ENCODE data around the gene CCDC146. TPM values are rescaled to one million over a fixed set of nuclear protein-coding genes. Genes with fewer than 3 reads are reported as not detected.

Gene CCDC146
- total and polyA plus RNA-seq, 2 experiments from 2014 or later, result 5.9 to 13.6 TPM

DNA sequence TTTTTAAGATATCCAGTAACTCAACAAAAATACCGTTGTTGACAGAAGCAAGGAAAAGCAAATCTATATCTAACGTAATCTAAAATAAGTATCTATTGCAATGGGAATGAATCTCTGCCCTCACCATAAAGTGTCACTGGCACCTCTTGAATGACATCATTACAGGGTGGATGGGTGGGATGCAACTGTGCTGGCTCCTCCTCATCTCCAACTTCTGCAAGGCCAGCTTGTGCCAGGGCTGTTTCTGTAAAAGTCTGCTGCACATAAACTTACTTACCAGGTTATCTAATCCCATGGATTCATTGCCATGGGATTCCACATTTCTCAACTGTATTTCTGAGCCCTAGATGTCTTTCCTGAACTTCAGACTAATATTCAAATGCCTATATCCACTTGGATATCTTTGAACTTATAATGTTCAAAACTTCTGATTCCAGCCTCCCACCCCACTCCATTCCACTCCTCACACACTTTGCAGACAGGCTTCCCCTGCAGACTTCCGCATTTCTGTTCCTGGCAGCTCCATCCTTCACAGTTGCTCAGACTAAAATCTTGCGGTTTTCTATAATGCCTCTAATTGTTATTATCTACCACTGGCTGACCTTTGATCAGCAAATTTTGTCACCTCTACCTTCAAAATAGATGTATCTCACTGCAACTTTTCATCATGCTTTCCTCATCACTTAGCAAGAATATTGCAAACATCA is 66.5 kb downstream of the CCDC146 start:
- DNase-seq (ENCODE audit: low read depth in 1 of 2, low spot score in 1 of 2), result no peak
- Histone ChIP-seq H3K4me3 (no peak overlapping the region), H3K4me1 (ENCODE audit: low read depth) (no peaks in the 10 kb centered on the region), H3K9me3 (ENCODE audit: low read depth) (no peaks in the 10 kb centered on the region), H3K36me3 (no peaks in the 10 kb centered on the region), H3K27ac (no peak overlapping the region), H3K27me3 (no peaks in the 10 kb centered on the region)
- TF ChIP-seq, protein P1, sequence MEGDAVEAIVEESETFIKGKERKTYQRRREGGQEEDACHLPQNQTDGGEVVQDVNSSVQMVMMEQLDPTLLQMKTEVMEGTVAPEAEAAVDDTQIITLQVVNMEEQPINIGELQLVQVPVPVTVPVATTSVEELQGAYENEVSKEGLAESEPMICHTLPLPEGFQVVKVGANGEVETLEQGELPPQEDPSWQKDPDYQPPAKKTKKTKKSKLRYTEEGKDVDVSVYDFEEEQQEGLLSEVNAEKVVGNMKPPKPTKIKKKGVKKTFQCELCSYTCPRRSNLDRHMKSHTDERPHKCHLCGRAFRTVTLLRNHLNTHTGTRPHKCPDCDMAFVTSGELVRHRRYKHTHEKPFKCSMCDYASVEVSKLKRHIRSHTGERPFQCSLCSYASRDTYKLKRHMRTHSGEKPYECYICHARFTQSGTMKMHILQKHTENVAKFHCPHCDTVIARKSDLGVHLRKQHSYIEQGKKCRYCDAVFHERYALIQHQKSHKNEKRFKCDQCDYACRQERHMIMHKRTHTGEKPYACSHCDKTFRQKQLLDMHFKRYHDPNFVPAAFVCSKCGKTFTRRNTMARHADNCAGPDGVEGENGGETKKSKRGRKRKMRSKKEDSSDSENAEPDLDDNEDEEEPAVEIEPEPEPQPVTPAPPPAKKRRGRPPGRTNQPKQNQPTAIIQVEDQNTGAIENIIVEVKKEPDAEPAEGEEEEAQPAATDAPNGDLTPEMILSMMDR (IDR thresholded peaks at IDR 0.05; ENCODE audit: low read depth, low read length), result no peak

DNA sequence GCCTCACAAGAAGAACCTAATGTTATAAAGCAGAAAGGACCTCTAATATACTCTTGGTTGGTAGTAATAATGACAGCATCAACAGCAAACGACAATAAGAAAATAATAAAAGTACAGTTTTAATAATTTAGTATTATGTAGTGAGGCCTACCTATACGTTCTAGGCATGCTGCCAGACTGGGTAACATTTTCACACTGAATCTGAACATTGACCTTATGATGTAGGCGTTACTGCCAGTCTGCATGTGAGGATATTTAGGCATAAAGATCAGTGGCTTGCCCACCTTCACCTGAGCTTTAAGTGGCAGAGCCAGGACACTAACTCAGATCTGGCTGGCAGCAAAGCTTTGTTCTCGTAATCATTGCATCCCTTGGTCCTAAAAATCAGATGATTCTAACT is 74.7 kb downstream of the CCDC146 start:
- no peak for DNase-seq (ENCODE audit: low read depth in 1 of 2, low spot score in 1 of 2)
- H3K4me1 ChIP-seq (ENCODE audit: low read depth), result no peaks in the 10 kb centered on the region
- H3K4me3 ChIP-seq, result no peak overlapping the region
- TF ChIP-seq, protein P1 (IDR thresholded peaks at IDR 0.05; ENCODE audit: low read depth, low read length), result no peak
- H3K9me3 ChIP-seq (ENCODE audit: low read depth), result no peaks in the 10 kb centered on the region
- H3K27me3 ChIP-seq, result no peaks in the 10 kb centered on the region
- no peak overlapping the region for H3K27ac ChIP-seq
- no peaks in the 10 kb centered on the region for H3K36me3 ChIP-seq

DNA sequence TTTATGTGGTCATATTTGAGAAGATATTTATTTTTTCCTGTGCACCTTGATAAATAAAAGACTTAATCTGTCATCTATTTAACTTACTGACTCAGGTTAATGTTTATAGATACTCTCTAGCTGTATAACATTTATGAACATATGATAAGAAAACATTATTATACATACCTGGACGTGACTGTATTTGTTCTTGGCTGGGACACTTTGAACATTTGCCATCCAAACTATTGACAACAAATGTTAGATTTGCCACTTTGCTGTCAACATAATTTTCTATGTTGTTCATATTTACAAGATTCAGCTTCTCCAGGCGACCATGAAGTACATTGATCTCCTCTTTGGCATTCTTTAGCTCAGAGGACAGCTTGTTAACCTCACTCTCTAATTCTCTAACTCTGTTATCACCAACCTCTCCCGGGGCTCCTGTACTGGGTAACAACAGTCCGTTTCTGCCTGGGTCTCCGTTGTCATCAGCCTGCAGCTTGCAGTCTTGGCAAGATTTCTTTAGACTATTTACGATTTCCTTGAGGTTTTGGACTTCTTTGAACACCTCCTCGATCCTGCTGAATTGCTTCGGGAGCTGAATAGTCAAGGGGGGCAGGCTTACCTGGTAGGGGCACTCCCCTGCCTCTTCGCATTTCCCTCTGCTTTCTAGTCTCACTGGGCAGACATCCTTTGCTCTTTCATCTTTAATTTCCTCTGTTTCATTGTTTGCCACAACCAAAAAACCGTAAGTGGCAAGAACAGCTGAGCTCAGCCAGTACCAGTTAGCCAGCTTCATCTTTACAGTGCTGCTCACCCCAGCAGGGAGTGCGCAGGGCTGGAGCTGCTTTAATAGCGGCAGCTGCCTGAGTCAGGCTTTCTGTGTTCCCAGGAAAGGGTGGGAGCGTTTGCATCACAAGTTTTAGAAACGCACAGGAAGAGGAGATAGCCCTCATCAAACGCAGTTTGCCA is 76.9 kb downstream of the CCDC146 start, which contains the start of gene FGL2:
TSS of gene FGL2 (minus strand) at position 807 of the 954 bp plus-strand sequence. CDS start at position 781, 26 bp downstream.
- H3K27ac ChIP-seq, result no peak within 1 kb of the TSS

DNA sequence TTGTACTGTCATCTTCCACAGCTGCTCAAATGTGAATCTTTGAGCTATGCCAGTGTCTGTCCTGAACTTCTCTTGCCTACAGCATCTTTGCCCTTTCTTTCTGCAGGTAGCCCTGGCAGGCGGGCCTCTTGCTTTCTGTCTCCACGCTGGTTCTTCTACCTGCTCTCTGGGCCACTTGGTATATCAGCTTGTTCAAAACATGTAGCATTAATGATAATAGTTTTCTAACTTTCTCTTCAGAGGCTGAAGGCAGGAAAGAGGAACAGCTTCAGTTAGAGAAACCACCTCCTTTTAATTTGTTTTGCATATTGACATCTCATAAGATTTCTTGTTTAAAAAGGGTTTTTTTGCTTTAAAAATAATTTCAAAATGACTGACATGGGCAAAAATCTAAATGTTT is 78.1 kb downstream of the CCDC146 start:
- no peaks in the 10 kb centered on the region for H3K4me1 ChIP-seq (ENCODE audit: low read depth)
- H3K9me3 ChIP-seq (ENCODE audit: low read depth), result no peaks in the 10 kb centered on the region
- H3K4me3 ChIP-seq, result no peak overlapping the region
- no peak overlapping the region for H3K27ac ChIP-seq
- H3K27me3 ChIP-seq, result no peaks in the 10 kb centered on the region
- DNase-seq (ENCODE audit: low read depth in 1 of 2, low spot score in 1 of 2), result no peak
- TF ChIP-seq, protein P1 (IDR thresholded peaks at IDR 0.05; ENCODE audit: low read depth, low read length), result no peak
- H3K36me3 ChIP-seq, result no peaks in the 10 kb centered on the region

More for the DNA sequence above, 76.9 kb downstream of the CCDC146 start, which contains the start of gene FGL2:
- no peaks in the 10 kb centered on the region for H3K4me1 ChIP-seq (ENCODE audit: low read depth)
- no peaks in the 10 kb centered on the region for H3K27me3 ChIP-seq
- DNase-seq (ENCODE audit: low read depth in 1 of 2, low spot score in 1 of 2), result peak; percentile 33 to 77
- no peaks in the 10 kb centered on the region for H3K36me3 ChIP-seq
- no peaks in the 10 kb centered on the region for H3K9me3 ChIP-seq (ENCODE audit: low read depth)
- peak within 1 kb of the TSS; percentile 6 for H3K4me3 ChIP-seq
- TF ChIP-seq, protein P1 (IDR thresholded peaks at IDR 0.05; ENCODE audit: low read depth, low read length), result no peak

DNA sequence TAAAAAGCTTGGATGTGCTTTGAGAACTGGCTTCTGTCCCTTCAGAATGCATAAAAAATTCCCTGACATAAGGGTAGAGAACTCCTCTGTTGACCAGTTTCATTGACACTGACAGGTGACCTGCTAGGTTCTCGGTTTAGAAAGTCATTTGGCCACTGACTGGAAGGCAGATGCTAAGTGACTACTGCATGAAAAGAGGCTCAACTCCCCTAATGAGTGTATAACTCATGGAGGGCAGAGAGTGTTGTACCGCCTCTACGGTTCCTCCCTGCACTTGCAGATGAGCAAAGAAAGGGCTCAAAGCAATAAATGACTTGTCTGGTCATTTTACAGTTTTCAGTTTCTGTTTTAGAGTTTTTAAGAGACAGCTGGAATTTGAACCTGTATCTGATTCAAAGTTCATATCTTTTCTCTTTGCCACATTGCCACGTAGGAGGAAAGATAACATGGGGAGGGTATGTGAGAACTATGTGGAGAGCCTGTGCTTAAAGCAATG is 80.1 kb downstream of the CCDC146 start:
- no peaks in the 10 kb centered on the region for H3K36me3 ChIP-seq
- TF ChIP-seq, protein P1 (IDR thresholded peaks at IDR 0.05; ENCODE audit: low read depth, low read length), result no peak
- no peak overlapping the region for H3K4me3 ChIP-seq
- no peak for DNase-seq (ENCODE audit: low read depth in 1 of 2, low spot score in 1 of 2)
- H3K27ac ChIP-seq, result no peak overlapping the region
- H3K27me3 ChIP-seq, result no peaks in the 10 kb centered on the region
- H3K9me3 ChIP-seq (ENCODE audit: low read depth), result no peaks in the 10 kb centered on the region
- H3K4me1 ChIP-seq (ENCODE audit: low read depth), result no peaks in the 10 kb centered on the region
